Measurements from ENCODE around the gene FAM76A. TPM values are rescaled to one million over a fixed set of nuclear protein-coding genes. Genes with fewer than 3 reads are reported as not detected.
"Not testable (repeated sequence)": the region's sequence is repeated elsewhere in the genome, so short reads cannot be mapped to it uniquely, and the experiment has no call there.

FAM76A gene
- total RNA-seq, result 18.3 TPM

GRCh38 chr1:27725374-27726172 is at the start of gene FAM76A:
Gene FAM76A (plus strand): TSS chr1:27725961. CDS start chr1:27726081, 120 bp downstream.
- ATAC-seq (peak; percentile 98), DNase-seq (ENCODE audit: low spot score) (peak; percentile 100)
- intact Hi-C loops (cut with DNase I), result loop anchor here (10.0 kb wide), 1 partner anchor 51 kb away; the partner anchor contains the start of gene IFI6

GRCh38 chr1:27676410-27676809 is 49.4 kb upstream of the FAM76A start:
- ATAC-seq (no peak), DNase-seq (ENCODE audit: low spot score) (no peak)
- intact Hi-C loops (cut with DNase I), result loop anchor here (10.0 kb wide), 1 partner anchor 48 kb away; the partner anchor contains the start of gene FAM76A

GRCh38 chr1:27678747-27679146 is 47.0 kb upstream of the FAM76A start:
- ATAC-seq (no peak), DNase-seq (ENCODE audit: low spot score) (no peak)
- intact Hi-C loops (cut with DNase I), result loop anchor here (10.0 kb wide), 1 partner anchor 46 kb away; the partner anchor contains the start of gene FAM76A

GRCh38 chr1:27680225-27680791 is 45.5 kb upstream of the FAM76A start:
- intact Hi-C loops (cut with DNase I); DNase-seq (ENCODE audit: low spot score); ATAC-seq: not testable (repeated sequence)

- intact Hi-C loops (cut with DNase I); DNase-seq (ENCODE audit: low spot score); ATAC-seq: not testable (repeated sequence)
Observed at GRCh38 chr1:27681580-27681979, 44.2 kb upstream of the FAM76A start.

- intact Hi-C loops (cut with DNase I), result no loop called here
- ATAC-seq (no peak), DNase-seq (ENCODE audit: low spot score) (no peak)
Observed at GRCh38 chr1:27682351-27682944, 43.3 kb upstream of the FAM76A start.

- DNase-seq (ENCODE audit: low spot score), result no peak
- ATAC-seq, result no peak
- intact Hi-C loops (cut with DNase I), result no loop called here
Observed at GRCh38 chr1:27684176-27684575, 41.6 kb upstream of the FAM76A start.

GRCh38 chr1:27686223-27686990 is 39.4 kb upstream of the FAM76A start:
- intact Hi-C loops (cut with DNase I), result no loop called here
- DNase-seq (ENCODE audit: low spot score) (no peak), ATAC-seq (no peak)

- no peak for DNase-seq (ENCODE audit: low spot score)
- no peak for ATAC-seq
- intact Hi-C loops (cut with DNase I), result no loop called here
Observed at GRCh38 chr1:27687906-27688305, 37.9 kb upstream of the FAM76A start.

- ATAC-seq, result peak; percentile 83
- intact Hi-C loops (cut with DNase I), result no loop called here
Observed at GRCh38 chr1:27689423-27690173, 36.2 kb upstream of the FAM76A start.

GRCh38 chr1:27690183-27690582 is 35.6 kb upstream of the FAM76A start:
- intact Hi-C loops (cut with DNase I), result no loop called here
- DNase-seq (ENCODE audit: low spot score) (no peak), ATAC-seq (no peak)

More at GRCh38 chr1:27689423-27690173, 36.2 kb upstream of the FAM76A start:
- no peak for DNase-seq (ENCODE audit: low spot score)

- DNase-seq (ENCODE audit: low spot score); ATAC-seq; intact Hi-C loops (cut with DNase I): not testable (repeated sequence)
Observed at GRCh38 chr1:27696835-27697234, 28.9 kb upstream of the FAM76A start.

- intact Hi-C loops (cut with DNase I), result no loop called here
- DNase-seq (ENCODE audit: low spot score) (no peak), ATAC-seq (no peak)
Observed at GRCh38 chr1:27704958-27705357, 20.8 kb upstream of the FAM76A start.

GRCh38 chr1:27705545-27705944 is 20.2 kb upstream of the FAM76A start:
- no peak for DNase-seq (ENCODE audit: low spot score)
- intact Hi-C loops (cut with DNase I), result no loop called here
- ATAC-seq, result no peak

- intact Hi-C loops (cut with DNase I), result no loop called here
- DNase-seq (ENCODE audit: low spot score), result no peak
- no peak for ATAC-seq
Observed at GRCh38 chr1:27710574-27710973, 15.2 kb upstream of the FAM76A start.

GRCh38 chr1:27713139-27713725 is 12.5 kb upstream of the FAM76A start:
- no peak for ATAC-seq
- intact Hi-C loops (cut with DNase I), result no loop called here

GRCh38 chr1:27713869-27714513 is 11.8 kb upstream of the FAM76A start:
- DNase-seq (ENCODE audit: low spot score) (no peak), ATAC-seq (no peak)
- intact Hi-C loops (cut with DNase I), result no loop called here

More at GRCh38 chr1:27713139-27713725, 12.5 kb upstream of the FAM76A start:
- no peak for DNase-seq (ENCODE audit: low spot score)

Measured in sciatic nerve (tissue), 2 donors.